Measurements from ENCODE around the gene FEZF1. TPM values are rescaled to one million over a fixed set of nuclear protein-coding genes. Genes with fewer than 3 reads are reported as not detected.

FEZF1 gene
- not detected for polyA plus RNA-seq (ENCODE audit: low read depth in 6 of 6)

DNA sequence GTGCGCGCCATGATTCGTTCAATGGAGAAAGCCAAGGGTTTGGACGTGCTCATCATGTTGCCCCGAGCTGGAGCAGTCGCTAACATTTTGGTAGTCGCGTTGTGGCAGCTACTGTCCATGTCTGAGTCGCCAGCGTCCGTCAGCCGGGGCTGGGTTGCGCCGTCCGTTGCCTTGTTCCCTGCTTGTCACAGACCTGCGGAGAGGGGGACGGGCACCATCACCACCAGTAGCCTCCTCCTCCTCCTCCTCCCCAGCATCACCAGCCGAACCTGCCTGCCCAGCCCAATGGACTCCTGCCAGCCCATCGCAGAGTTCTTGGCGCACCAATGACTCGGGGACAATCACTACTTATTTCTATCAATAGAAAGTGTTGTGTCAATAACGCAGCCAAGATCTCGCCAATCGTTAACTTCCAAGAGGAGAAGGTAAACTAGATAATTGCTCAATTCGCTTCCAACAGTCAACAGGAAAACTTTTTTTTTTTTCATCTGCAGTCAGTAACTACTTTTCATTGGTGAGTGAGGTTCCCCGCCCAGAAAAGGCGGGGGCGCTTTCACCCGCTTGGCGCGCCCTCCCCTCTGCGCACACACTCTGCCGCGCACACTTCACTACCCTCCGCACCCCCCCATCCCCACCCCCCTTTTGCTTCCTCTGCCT is at the start of gene FEZF1:
Gene FEZF1 (minus strand): TSS at position 432 of the 657 bp plus-strand sequence. CDS start 313 bp downstream, at position 119.
- ATAC-seq (ENCODE audit: low read depth in 2 of 2) (no peak), DNase-seq (no peak)
- Mint-ChIP-seq H3K36me3 (no peaks in the 10 kb centered on the region), H3K27ac (peak within 1 kb of the TSS in 1 of 6 donors; percentile 47), H3K4me1 (peaks cover 0 to 12% (median 0%) of the 10 kb centered on the region in 3 donors), H3K27me3 (peaks cover 59 to 94% (median 86%) of the 10 kb centered on the region in 3 donors), H3K9me3 (peaks cover 0 to 26% (median 7%) of the 10 kb centered on the region in 7 donors), H3K4me3 (peak within 1 kb of the TSS in 1 of 8 donors; percentile 68)

DNA sequence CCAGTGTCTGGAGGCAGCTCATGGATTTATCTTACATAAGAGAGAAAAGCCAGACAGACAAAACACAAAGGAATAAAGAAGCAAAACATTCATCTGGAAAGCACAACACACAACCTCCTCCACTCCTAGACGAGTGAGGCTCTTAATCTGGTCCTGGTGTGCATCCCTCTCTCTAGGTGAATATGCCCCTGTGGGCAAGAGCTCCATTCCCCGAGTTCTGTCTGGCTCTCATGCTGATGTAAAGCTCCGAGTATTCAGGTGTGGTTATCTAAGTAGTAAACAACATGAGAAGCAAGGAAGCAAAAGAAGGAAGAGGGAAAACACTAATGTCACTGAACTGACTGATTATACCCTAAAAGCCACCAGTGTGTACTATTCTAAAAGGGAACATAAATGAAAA is 47.9 kb upstream of the FEZF1 start:
- no peak overlapping the region for H3K27ac Mint-ChIP-seq
- ATAC-seq (ENCODE audit: low read depth in 2 of 2) (no peak), DNase-seq (no peak)
- peaks cover 0 to 4% (median 0%) of the 10 kb centered on the region in 7 donors for H3K9me3 Mint-ChIP-seq
- H3K4me1 Mint-ChIP-seq = no peaks in the 10 kb centered on the region
- no peaks in the 10 kb centered on the region for H3K36me3 Mint-ChIP-seq
- no peaks in the 10 kb centered on the region for H3K27me3 Mint-ChIP-seq
- no peak overlapping the region for H3K4me3 Mint-ChIP-seq

DNA sequence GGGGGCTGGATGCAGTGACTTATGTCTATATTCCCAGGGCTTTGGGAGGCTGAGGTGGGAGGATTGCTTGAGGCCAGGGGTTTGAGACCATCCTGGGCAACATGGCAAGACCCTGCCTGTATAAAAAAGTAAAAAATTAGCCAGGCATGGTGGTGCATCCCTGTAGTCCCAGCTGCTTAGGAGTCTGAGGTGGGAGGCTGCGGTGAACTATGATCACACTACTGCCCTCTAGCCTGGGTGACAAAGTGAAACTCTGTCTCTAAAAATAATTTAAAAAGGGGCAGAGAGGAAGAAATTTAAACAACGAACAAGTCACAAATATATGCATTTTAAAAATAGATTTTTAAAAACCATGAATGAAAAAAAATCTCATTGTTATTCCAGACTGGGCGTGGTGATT is 46.2 kb upstream of the FEZF1 start:
- Mint-ChIP-seq H3K27me3 (no peaks in the 10 kb centered on the region), H3K27ac (no peak overlapping the region), H3K9me3 (peaks cover 0 to 4% (median 0%) of the 10 kb centered on the region in 7 donors), H3K36me3 (no peaks in the 10 kb centered on the region), H3K4me3 (no peak overlapping the region), H3K4me1 (no peaks in the 10 kb centered on the region)
- no peak for ATAC-seq (ENCODE audit: low read depth in 2 of 2)
- DNase-seq = no peak

DNA sequence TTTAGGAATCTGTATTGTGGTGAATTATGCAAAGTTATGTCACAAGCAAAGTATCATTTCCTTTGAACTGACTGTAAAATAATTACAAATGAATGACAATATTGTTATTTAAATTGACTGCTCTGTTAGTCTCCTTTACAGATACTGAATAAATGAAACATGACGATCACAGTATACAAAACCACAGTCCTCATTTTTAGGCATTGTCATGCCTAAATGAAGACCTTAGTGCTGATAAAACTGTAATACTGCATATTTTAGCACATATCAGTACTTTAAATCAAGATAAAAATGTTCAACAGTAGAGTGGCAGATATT is 39.7 kb upstream of the FEZF1 start:
- no peak for ATAC-seq (ENCODE audit: low read depth in 2 of 2)
- no peak overlapping the region for H3K4me3 Mint-ChIP-seq

DNA sequence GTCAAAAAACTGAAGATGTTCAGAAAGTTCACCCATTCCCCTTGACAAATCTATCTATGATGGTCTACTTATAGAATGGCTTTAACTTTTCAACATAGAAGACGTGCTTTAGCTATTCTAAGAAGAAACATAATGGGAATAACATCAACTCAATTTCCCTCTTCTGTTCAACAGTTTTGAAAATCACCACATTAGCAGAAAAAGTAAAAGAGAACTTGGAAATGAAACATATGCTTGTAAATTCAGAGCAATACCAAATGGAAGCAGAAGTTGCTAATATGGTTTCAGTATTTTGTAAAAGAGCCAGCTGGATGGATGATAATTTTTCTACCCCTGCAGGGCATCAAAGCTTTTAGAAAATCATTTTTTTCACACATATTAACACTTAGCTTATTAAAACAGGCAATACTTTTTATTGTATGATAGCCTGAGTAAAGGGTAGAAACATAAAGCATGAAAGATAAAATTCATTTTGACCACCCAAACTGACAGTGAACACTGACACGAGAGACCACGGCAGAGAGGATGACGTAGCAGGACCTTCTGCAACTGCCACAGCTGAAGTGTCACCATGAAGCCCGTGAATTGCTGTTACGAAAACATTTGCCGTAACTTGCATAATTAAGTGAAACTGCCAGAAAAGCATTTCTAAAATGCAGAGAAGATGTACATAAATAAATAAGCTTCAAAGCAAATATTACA is 39.2 kb upstream of the FEZF1 start:
- ATAC-seq (ENCODE audit: low read depth in 2 of 2) (no peak), DNase-seq (no peak)
- no peak overlapping the region for H3K4me3 Mint-ChIP-seq
- peaks cover 0 to 4% (median 0%) of the 10 kb centered on the region in 7 donors for H3K9me3 Mint-ChIP-seq
- no peaks in the 10 kb centered on the region for H3K36me3 Mint-ChIP-seq
- H3K4me1 Mint-ChIP-seq = no peaks in the 10 kb centered on the region
- H3K27ac Mint-ChIP-seq = no peak overlapping the region
- no peaks in the 10 kb centered on the region for H3K27me3 Mint-ChIP-seq

More for the DNA sequence above, 39.7 kb upstream of the FEZF1 start:
- Mint-ChIP-seq H3K27ac (no peak overlapping the region), H3K36me3 (no peaks in the 10 kb centered on the region), H3K9me3 (peaks cover 0 to 4% (median 0%) of the 10 kb centered on the region in 7 donors), H3K27me3 (no peaks in the 10 kb centered on the region), H3K4me1 (no peaks in the 10 kb centered on the region)
- DNase-seq = no peak

DNA sequence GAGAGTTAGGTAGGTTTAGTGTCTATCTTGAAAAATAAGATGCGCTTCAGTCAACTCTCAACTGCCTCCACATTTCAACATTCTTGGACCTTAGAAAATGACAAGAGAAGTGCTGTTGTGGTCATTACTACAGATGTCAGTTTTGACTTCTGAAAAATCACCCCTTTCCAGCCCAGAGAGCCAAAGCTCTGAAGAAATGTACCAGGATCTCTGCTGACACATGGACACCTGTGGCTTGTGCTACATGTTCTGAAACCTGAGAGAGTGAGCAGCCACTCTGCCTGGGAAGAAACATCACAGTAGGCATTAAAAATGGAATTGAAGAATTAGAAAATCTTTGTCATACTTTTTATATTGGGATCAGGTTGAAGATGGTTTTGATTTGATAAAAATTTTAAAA is 35.9 kb upstream of the FEZF1 start:
- H3K4me1 Mint-ChIP-seq = no peaks in the 10 kb centered on the region
- H3K27ac Mint-ChIP-seq = no peak overlapping the region
- no peaks in the 10 kb centered on the region for H3K36me3 Mint-ChIP-seq
- H3K4me3 Mint-ChIP-seq = no peak overlapping the region
- ATAC-seq (ENCODE audit: low read depth in 2 of 2) (no peak), DNase-seq (no peak)
- H3K9me3 Mint-ChIP-seq = no peaks in the 10 kb centered on the region
- no peaks in the 10 kb centered on the region for H3K27me3 Mint-ChIP-seq

DNA sequence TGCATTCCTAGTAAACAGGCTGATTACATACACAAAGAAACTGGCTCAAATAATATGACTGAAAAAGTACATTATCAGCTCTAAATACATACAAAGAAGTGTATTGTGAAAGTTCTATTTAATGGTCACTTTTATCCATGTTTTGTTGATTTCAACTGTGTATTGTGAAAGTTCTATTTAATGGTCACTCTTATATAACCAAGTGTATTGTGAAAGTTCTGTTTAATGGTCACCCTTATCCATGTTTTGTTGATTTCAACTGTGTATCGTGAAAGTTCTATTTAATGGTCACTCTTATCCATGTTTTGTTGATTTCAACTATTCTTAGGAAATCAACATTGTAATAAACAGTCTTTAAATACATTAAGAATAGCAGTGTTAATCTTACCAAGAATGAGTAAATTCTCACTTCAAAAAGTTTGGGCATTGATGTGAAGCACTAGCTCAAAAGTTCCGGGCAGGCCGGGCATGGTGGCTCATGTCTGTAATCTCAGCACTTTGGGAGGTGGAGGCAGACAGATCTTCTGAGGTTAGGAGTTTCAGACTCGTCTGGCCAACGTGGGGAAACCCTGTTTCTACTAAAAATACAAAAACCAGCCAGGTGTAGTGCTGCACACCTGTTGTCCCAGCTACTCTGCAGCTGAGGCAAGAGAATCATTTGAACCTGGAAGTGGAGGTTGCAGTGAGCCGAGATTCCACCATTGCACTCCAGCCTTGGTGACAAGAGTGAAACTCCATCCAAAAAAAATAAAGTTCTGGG is 34.8 kb upstream of the FEZF1 start:
- Mint-ChIP-seq H3K27me3 (no peaks in the 10 kb centered on the region), H3K9me3 (no peaks in the 10 kb centered on the region), H3K36me3 (no peaks in the 10 kb centered on the region), H3K4me3 (no peak overlapping the region), H3K4me1 (no peaks in the 10 kb centered on the region), H3K27ac (no peak overlapping the region)
- ATAC-seq (ENCODE audit: low read depth in 2 of 2) (no peak), DNase-seq (no peak)

DNA sequence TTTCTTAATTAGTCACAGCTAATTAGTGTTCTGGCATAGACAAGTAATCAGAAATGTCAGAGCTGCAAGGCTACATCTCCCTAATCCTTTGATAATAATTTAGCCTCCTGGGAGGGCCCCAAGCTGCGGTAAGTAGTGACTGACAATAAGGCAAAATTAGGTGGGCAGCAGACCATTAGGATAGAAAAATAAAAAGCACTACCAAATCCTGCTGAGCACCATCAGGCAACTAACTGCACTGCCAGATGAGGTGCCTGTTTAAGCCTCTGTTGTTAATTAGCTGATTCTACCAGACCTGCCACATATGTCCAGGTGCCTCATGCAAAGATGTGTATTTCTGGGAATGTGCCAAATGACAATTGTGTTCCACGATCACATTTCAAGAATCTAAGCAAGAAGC is 32.5 kb upstream of the FEZF1 start:
- no peaks in the 10 kb centered on the region for H3K4me1 Mint-ChIP-seq
- DNase-seq (no peak), ATAC-seq (ENCODE audit: low read depth in 2 of 2) (no peak)
- no peak overlapping the region for H3K27ac Mint-ChIP-seq
- no peak overlapping the region for H3K4me3 Mint-ChIP-seq
- no peaks in the 10 kb centered on the region for H3K36me3 Mint-ChIP-seq
- H3K27me3 Mint-ChIP-seq = peaks cover 0 to 8% (median 5%) of the 10 kb centered on the region in 3 donors
- peaks cover 0 to 5% (median 0%) of the 10 kb centered on the region in 7 donors for H3K9me3 Mint-ChIP-seq

DNA sequence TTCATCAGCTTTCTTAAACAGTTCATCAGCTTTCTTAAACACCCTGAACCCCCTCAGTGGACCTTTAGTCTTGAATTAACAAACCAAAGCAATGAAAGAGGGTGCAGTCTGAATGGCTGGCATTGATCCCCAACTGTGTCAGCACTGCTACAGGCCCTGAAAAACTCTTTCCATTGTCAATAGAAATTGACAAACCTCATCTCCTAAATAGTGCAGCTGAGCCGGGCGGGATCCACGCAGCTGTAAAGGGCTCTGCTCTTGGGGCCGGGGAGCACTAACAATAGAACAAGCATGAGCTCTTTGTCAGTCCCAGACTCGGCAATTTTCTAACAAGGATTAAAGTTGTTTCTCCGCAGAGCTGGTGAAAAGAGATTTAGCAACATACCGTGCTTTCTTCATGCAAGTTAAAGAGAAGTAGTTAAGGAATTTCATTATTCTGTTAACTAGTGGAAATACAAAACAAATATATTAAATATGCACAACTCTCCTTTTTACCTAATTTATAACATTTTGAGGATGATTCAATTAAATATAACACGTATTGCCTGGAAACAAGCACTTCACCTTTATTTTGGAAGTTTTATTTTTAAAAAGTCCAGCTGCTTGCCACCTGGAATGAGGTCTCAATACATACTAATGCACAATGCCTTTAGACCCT is 24.7 kb upstream of the FEZF1 start:
- Mint-ChIP-seq H3K9me3 (peaks cover 0 to 5% (median 0%) of the 10 kb centered on the region in 7 donors), H3K4me1 (no peaks in the 10 kb centered on the region), H3K27ac (no peak overlapping the region), H3K27me3 (peaks cover 0 to 9% (median 8%) of the 10 kb centered on the region in 3 donors), H3K36me3 (no peaks in the 10 kb centered on the region), H3K4me3 (no peak overlapping the region)
- ATAC-seq (ENCODE audit: low read depth in 2 of 2) = no peak
- DNase-seq = no peak

DNA sequence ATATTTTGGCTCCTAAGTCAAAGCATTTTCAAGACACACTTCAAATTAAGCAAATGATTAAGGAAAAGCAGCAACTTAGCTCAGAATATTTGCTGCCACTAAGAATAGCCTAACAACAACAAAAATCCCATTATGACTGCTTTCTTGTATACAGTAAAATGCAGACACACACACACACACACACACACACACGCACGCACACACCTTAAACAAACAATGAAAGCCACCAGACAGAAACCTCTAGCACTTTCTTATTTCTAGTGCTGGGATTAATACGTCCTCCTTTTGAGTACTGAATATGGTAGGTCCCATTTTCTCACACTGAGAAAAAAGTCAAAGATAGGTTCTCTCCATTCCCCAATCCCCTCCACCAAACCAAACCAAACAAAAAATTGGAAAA is 23.4 kb upstream of the FEZF1 start:
- Mint-ChIP-seq H3K4me3 (no peak overlapping the region), H3K27ac (no peak overlapping the region), H3K27me3 (peaks cover 0 to 5% (median 0%) of the 10 kb centered on the region in 3 donors), H3K4me1 (no peaks in the 10 kb centered on the region), H3K36me3 (no peaks in the 10 kb centered on the region), H3K9me3 (no peaks in the 10 kb centered on the region)
- DNase-seq (no peak), ATAC-seq (ENCODE audit: low read depth in 2 of 2) (no peak)

DNA sequence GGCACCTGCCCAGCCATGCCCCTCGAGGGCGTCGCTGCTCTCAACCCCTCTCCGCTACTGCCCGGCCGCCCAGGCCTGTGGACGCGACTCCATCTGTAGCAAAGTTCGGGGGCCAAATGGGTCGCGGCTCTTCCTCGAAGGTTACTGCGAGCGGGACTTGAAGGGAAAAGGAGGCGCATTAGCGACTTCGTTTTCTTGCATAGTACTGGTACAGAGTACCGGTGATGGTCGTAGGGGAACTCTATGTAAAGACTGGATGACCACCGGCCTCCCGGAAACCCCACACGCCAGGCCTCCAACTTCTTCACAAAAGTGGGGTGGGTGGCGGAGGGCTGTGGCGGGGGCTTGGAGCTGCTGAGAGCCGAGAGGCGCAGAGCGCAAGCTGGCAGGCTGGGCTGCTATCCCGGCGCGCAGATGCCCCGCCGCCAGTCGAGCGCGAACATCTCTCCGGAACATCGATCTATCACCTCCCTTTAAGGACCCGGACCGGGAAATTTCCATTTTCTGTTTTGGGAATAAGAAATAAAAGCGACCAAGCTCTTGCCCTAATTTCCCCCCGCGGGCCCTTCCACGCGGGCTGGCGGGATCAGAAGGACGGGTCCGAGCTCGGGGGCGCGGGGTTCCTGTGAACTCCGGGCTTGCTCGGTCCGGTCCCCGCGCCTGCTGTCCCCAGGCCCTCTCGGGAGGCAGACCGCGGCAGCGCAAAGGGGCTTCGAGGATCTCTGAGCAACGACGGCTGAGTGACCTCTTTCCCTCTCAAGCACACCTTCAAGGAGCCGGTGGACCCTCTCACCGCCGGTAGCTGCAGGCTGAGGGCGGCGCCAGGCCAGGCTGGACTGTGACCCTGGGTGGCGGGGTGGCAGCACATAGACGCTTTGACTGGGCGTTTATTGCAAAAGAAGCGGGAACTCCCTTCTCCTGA is 12.2 kb upstream of the FEZF1 start:
- H3K4me3 Mint-ChIP-seq = no peak overlapping the region
- H3K27ac Mint-ChIP-seq = no peak overlapping the region
- peaks cover 0 to 19% (median 8%) of the 10 kb centered on the region in 7 donors for H3K9me3 Mint-ChIP-seq
- ATAC-seq (ENCODE audit: low read depth in 2 of 2) (no peak), DNase-seq (no peak)
- peaks cover 8 to 11% of the 10 kb centered on the region in 2 donors for H3K36me3 Mint-ChIP-seq
- peaks cover 57 to 76% (median 59%) of the 10 kb centered on the region in 3 donors for H3K27me3 Mint-ChIP-seq
- no peaks in the 10 kb centered on the region for H3K4me1 Mint-ChIP-seq

DNA sequence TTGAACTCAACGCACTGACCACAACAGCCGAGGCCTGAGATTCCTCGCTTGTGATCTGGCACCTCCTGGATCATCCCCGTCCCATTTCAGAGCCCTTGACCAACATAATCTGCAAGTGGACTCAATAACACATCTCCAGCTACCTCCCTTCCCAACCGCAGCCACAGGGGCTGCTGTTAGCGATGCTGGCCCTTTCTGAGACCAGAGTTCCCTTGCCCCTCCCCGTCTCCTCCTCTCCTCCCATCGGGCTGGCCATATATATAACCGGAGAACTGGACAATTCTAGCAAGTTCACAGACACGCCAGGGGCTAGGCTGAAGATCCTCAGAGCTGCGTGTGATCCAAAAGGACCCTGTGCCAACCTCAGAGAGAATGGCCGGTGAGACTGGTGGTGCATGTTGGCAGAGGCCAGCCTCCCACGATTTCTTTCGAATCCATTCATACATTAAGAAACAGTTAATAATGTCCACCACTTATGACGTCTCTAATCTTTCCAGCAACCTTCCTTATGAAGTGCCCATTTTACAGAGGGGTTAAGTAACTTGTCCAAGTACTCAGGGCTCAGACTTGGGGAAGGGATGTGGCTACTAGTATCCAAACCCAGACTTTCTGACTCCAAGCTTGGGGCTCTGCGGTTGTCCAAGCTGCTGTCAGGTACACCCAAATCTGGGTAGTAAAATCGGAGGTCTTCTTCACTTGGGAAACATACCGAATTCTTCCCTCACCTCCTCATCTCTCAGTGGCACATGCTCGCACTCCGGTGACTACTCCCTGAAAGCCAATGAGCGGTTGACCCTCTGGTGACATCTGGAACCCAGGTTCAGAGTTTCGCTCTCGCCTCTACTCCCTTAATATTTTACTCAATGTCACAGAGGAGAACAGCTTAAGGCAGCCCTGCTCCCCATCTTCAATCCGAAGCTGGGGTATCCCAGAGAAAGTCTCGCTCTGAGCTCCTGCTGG is 11.2 kb upstream of the FEZF1 start:
- ATAC-seq (ENCODE audit: low read depth in 2 of 2) = no peak
- Mint-ChIP-seq H3K4me1 (peaks cover 0 to 6% (median 6%) of the 10 kb centered on the region in 3 donors), H3K9me3 (peaks cover 0 to 25% (median 8%) of the 10 kb centered on the region in 7 donors), H3K4me3 (no peak overlapping the region), H3K36me3 (peaks cover 8 to 11% of the 10 kb centered on the region in 2 donors), H3K27me3 (peaks cover 65 to 79% (median 68%) of the 10 kb centered on the region in 3 donors), H3K27ac (no peak overlapping the region)
- no peak for DNase-seq
